ENCODE results near the gene ELOVL3.
A peak's percentile ranks its signal among the peaks of the same experiment; 100 is the strongest.
"Not testable (repeated sequence)": the region's sequence is repeated elsewhere in the genome, so short reads cannot be mapped to it uniquely, and the experiment has no call there.

Gene ELOVL3

DNA sequence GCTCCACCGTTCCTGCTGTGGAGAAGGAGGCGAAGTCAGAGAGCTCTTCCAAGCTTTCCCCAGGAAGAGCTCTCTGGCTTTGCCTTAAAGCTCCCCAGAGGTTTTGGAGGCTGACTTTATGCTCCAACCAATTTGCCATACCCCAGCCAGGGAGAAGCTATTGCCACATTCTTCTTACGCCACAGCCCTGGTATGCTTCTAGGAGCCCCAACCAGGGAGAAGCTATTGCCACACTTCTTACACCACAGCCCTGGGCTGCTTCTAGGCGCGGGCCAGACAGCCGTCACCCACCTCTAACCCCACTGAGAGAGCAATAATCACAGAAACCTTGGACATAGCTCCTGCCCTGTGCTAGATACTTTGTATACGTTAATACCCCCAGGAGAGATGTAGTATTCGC lies 951 bp downstream of the ELOVL3 start:
- no peak for DNase-seq

DNA sequence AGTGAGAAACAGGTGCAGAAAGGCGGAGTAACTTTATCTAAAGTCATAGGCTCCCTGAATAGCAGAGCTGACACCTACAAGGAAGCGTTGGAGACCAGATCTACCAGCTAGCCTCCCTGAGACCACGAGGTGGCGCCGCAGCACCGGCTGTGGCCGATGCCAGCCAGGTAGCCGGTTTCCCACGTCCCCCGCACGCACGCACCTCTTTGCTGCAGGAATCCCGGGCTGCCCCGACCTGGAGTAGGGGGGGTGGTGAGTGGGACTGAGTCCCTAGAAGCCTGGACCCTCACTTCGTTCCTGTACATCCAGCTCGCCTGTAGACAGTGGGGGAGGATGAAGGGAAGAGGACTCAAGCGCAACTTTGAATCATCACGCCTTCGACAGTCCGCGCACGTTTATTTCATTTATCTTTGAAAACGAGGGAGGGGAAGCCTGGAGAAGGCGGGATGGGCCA lies 3.7 kb downstream of the ELOVL3 start:
- peak; percentile 58 to 85 for DNase-seq

DNA sequence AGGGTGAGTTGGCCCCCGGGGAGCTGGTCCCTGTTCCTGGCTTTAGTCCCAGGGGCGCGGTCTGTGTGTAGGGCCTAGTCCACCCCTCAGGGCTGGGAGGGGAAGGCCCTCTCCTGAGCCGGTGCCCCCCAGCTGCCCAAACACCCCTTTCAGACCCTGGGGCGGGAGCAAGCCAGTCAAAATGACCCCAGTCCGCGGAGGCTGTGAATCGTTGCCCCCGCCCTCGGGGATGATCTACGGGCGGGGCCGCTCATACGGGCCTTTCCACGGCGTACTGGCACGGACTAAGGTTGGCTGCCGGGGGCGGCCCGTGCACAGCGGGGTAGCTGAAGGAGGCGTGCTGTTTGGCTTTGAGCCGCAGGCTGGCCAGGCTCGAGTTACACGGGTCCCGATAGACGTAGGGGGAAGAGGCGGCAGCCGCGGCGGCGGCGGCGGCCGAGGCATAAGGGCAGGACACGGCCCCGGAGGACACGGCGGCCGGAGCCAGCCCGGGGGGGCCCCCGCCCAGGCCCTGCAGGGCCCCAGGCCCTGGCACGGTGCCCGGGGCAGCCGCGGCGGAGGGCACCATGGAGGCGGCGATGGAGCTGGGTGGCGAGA lies 4.3 kb downstream of the ELOVL3 start:
- DNase-seq, result peak in 1 of 2 experiments; percentile 71

DNA sequence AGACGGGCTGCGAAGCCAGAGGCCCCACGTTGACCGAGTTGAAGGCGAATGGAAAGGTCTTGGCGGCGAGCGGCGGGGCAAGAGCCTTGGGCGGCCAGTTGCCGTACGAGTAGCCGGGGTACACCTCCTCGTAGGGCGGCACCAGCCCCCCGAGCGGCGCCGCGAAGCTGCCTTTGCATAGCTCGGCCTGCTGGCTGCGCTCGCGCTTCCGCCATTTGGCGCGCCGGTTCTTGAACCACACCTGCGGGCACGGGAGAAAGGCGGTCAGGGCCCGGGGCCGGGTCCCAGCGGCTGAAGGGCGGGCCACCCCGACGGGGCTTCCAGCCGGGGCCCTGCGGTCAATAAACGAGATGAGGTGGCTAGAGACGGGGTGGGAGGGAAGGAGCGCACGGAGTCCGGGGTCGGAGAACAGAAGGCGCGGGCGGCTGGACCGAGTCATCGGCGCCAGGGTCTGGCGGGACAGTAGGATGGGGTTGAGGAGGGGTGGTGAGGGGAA lies 4.8 kb downstream of the ELOVL3 start:
- peak in 1 of 2 experiments; percentile 69 for DNase-seq

GRCh38 chr10:102231357-102232318 lies 5.5 kb downstream of the ELOVL3 start:
- DNase-seq, result peak in 1 of 2 experiments; percentile 52

GRCh38 chr10:102233997-102234396 lies 7.9 kb downstream of the ELOVL3 start:
- DNase-seq, result no peak

DNA sequence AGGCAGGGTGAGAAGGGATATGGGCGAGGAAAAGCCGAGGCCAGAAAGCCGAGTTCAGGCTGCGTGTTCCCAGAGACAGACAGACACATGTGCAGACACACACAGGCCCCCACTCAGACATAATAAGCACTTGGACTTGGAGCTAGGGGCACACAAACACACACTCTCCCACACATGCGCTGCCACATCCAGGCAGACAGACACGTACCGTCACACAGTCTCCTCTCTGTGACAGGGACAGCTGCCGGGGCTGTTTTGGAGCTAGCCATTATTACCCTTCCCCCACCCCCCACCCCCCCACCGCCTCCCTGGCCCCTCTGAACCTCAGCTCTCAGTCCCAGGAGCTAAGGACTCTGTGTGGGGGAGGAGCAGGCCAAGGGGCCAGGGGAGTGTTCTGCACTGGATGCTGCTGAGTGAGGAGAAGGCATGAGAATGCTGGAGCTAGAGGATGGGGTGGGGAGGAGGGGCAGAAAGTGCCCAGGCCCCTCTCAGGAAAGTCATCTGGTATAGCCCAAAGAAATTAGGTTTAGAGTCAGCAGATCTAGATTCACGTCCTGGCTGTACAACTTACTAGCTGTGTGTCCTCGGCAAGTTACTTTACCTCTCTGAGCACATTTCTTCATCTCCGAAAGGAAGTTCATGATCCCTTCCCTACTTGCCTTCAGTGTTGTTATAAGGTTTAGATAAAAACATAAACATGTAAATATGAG lies 8.9 kb downstream of the ELOVL3 start:
- DNase-seq, result no peak

GRCh38 chr10:102235598-102235920 lies 9.5 kb downstream of the ELOVL3 start:
- DNase-seq, result no peak

DNA sequence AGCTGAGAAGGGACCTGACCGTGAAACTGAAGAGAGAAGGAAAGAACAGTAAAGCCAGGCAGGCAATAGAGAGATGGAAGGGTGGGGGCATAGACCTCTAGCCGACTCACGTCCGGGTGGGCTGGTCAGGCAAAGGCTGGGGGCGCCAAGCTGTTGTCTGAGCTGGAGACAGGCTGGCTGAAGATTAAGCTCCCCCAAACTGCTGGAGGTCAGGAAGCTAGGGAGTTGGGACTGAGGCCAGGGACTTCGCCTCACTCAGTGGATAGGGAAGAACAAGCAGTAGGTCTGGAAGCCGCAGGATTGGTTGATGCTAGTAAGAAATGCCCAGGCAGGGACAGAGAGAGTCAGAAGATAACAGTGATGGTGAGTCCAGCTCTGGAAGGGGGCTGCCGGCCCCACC lies 9.9 kb downstream of the ELOVL3 start:
- no peak for DNase-seq

- no peak for DNase-seq
Observed at GRCh38 chr10:102237711-102238252, 11.7 kb downstream of the ELOVL3 start.

GRCh38 chr10:102240467-102241031 lies 14.4 kb downstream of the ELOVL3 start:
- no peak for DNase-seq

- DNase-seq, result peak in 1 of 2 experiments; percentile 18
Observed at GRCh38 chr10:102241032-102241443, 14.9 kb downstream of the ELOVL3 start.

DNA sequence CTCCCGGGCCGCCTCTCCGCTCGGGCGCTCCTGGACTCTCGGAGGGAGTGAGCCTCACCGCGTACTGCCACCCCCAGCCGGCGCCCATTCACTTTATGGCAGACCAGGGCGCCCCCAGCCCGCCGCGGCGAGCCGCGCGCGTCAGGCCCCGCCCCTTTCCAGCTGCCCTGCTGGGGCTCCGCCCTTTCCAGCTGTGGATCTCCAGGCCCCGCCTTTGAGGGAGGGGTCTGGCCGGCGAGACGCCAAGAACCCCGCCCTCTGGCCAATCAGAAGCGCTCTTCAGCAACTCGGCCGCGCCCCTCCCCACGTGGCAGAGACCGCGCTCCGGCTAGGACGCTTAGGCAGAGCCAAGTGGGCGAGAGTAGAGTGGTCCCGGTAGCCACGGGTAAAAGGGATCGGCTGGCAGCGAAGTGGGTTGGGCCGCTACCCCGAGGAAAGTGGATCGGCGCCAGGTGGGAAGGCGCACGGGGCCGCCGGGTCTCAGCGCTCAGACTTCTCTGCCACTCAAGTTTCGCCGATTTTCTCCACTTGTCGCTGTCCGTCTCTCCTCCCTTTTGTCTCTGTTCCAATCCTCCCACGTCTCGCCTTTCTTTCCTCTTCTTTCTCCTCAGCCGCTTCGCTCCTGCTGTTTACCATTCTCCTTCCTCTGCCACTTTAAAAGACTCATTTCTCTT lies 15.5 kb downstream of the ELOVL3 start, which contains the start of gene PITX3:
Gene PITX3, minus strand, starts transcription at position 69 of the 674 bp plus-strand sequence. CDS start 9,432 bp downstream, outside the sequence.
- DNase-seq, result peak; percentile 45 to 91

DNA sequence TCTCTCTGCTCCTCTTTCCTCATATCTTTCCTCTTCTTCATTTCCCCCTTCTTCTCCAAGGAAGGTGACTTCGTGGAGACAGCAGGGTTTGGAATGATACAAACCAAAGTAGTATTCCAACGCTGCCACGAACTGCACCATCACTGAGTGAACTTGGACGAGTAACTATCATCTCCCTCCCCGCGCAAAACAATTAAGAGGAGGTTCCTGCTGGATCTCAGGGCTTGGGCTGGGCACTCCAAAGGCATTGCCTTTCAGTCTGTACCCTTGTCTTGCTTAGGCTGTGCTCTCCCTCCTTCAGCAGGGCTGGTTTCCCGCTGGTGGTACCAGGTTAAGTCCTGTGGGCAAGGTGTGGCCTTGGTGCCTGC lies 16.0 kb downstream of the ELOVL3 start:
- no peak for DNase-seq

DNA sequence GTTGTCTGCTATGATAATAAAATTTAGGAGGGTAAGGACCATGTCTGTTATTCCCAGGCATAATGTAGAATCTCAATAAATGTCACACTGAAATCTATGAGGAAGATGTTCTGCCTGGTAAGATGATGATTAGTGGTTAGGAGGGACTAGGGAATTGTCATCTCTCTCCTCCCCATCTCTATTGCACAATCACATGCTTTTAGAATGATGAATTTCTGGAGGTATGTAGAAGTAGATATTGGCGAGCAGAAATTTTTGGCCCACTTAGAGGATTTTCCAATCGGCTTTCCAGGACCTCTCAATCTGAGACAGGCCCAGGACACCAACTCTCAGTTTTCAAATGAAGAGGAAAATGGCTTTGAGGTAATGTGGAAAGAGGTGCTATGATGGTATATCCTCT lies 17.2 kb downstream of the ELOVL3 start:
- DNase-seq, result no peak

GRCh38 chr10:102245082-102245931 lies 19.2 kb downstream of the ELOVL3 start, which contains the start of gene GBF1:
GBF1 (plus strand) TSS chr10:102245532; CDS start chr10:102258939, 13,407 bp downstream.
- DNase-seq, result peak; percentile 98 to 99

DNA sequence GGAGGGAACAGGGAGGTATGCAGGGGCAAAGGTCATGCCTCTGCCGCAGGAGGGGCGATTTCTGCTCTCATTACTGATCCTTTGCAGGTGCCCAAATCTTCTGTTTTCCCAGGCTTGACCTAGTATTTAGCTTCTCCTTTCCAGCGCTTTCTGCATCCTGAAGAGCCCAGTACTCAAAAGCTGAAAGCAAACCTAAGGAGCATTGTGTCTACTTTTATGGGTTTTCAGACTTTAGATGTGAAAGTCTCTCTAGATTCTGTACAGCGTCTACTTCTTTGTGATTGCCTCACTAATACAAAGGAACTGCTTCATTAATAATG lies 19.8 kb downstream of the ELOVL3 start:
- no peak for DNase-seq

DNA sequence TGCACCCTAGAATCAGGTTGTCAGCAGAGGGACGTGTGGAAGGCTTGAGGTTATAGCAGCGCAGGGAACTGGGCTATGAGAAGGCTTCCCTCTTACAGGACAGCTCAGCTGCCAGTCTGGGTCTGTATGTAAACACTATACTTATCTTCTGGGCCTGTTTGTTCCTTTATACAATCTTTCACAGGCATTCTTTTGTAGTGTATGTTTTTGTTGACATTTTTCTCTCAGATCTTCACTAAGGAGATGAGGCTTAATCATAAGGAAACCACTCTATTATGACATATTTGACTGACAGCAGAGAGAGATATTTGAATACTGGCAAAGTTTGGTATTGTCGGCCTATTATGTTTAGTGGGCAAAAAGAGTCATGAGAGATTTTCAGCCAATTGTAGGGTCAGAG lies 20.2 kb downstream of the ELOVL3 start:
- no peak for DNase-seq

DNA sequence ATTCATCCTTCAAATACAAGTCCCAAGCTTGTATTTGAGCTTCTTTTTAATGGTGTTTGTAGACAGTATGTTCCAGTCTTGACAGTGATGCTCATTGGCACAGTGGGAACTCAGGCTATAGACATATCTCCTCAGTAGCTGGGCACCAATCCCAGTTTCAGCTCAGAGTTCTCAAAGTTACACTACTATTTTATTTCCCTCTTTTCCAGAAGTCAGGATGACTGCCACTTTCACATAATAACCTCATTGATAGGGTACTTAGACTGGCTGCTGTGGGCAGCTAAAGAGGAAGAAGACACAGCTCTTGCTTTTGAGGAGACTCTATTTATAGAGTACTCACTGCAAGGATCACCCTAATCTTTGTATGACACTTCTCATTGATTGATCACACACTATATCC lies 21.6 kb downstream of the ELOVL3 start:
- no peak for DNase-seq

DNA sequence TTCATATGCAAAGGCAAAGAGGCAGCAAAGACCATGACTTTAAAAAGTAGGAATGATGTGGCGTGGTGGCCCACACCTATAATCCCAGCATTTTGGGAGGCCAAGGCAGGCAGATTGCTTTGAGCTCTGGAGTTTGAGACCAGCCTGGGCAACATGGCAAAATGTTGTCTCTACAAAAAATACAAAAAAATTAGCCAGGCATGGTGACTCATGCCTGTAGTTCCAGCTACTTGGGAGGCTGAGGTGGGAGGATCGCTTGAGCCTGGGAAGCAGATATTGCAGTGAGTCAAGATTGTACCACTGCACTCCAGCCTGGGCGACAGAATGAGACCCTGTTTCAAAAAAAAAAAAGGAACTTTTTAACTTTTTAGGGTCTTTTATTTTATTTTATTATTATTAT lies 26.4 kb downstream of the ELOVL3 start:
- DNase-seq, result not testable (repeated sequence)

- DNase-seq, result no peak
Observed at GRCh38 chr10:102254426-102254825, 28.3 kb downstream of the ELOVL3 start.
